ENCODE results near the gene RTL5.

The RTL5 gene

DNA sequence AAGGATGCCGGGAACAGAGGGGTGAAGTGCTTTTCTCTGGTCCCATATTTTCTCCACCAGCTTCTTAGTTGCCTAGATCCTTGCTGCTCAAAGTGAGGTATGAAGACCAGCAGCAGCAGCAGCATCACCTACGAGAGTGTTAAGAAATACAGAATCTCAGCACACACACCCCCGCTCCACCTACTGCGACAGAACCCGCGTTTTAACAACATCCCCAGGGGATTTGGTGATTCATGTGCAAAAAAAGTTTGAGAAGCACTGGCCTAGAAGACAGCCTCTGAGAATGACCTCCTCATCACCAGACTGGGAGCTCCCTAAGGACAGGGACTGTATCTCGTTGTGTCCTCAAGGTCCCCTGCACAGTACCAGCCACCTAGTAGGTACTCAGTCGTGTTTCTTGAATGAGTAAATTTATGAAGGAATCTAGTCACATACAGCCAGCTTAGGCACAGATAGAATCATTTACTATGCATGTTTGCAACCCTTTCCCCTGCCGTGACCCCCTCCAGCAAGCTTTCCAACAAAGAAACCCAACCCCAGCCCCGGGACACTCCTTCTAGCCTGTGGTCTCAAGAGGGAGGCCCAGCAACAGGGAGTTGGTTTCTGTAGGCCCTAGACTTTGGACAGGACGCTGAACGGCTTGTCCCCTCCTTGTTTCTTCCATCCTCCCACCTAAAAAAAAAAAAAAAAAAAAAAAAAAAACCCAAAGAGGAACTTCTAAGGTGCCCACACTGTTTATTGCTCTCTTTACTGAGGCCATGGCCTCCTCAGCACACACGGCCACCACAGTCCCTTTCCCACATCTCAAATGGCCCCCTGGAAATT, 21.5 kb downstream of the RTL5 start:
- in situ Hi-C loops (cut with MboI; ENCODE audit: low sequenced_read_pairs), result no loop called here

DNA sequence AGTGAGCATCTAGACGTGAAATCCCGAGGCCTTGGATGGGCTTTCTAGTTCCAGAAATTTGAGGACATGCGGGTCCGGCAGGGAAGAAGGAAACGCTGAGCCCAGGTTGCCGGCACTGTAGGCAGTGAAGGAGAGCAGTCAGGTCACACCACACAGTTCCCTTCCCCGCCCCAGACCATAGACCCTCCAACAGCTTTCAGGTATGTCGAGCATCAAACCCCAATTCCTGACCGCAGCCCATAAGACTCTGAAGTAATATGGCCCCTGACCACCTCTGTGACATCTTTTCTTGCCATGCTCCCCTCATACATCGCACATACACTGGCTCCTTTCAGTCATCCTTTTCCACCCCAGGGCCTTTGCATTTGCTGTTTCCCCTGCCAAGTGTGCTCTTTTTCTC, 23.0 kb downstream of the RTL5 start:
- in situ Hi-C loops (cut with MboI; ENCODE audit: low sequenced_read_pairs), result no loop called here

DNA sequence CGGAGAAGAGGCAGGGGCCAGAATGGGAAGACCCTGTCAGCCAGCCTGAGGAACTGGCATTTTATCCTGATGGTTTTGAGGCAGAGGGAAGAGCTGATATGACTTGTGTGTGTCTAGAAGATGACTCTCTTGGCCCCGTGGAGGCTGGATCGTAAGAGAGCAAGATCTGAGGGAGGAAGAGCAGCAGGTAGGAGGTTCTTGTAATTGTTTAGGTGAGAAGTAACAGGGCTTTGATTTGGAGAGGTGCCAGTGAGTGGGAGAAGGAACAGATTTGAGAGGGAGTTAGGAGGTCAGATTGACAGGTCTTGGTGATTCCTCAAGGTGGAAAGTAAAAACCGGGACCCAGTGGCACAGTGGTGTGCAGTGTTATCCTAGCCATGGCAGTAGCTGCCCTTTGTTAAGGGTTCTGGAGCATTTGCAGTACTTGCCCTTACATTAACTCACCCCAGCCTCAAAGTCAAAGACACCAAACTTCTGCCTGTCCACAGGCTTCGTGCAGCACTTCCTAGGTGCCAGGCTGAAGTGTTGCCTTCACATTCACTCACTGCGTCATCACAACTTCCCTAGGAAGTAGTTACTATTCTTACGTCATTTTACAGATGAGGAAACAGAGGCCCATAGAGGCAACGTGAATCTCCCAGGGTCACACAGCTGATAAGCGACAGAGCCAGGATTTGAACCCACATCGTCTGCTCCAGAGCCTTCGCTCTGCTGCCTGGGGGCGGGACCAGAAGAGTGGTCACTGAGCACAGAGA, 23.7 kb downstream of the RTL5 start:
- in situ Hi-C loops (cut with MboI; ENCODE audit: low sequenced_read_pairs), result no loop called here

DNA sequence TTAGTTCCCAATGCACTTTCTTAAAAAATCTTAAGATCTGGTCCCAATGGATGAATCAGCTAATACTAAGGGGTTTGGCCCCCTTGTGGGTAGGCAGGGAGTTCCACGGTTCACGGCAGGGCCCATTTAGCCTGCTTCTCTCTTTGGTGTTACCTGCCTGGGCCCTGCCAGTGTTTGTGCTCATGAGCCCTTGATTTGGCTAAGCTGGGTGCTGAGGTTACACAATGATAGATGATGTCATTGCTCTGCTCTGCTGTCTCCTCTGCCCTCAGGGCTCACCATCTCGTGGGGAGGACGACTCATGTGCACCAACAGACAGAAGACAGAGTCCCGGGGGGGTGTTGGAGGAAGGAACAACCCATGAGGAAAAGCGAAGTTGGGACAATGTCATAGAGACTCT, 24.4 kb downstream of the RTL5 start:
- in situ Hi-C loops (cut with MboI; ENCODE audit: low sequenced_read_pairs), result no loop called here

DNA sequence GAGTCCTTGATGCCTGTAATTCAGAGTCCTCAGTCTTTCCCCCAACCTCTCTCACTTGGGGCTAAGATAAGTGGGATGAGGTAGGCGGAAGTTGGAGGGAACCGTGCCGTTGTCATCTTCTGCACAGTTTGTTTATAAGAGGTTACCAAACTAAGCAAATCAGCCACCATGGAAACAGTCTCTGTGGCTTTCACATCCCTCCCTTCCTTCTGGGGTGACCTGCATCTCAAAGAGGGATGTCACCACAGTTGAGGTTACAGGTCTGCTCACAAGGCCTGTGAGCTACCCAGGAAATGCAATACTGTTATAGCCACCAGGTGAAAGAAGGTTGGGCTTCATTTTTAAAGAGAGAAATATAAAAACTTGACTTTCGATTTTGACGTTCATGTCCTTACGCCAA, 26.3 kb downstream of the RTL5 start:
- in situ Hi-C loops (cut with MboI; ENCODE audit: low sequenced_read_pairs), result no loop called here

DNA sequence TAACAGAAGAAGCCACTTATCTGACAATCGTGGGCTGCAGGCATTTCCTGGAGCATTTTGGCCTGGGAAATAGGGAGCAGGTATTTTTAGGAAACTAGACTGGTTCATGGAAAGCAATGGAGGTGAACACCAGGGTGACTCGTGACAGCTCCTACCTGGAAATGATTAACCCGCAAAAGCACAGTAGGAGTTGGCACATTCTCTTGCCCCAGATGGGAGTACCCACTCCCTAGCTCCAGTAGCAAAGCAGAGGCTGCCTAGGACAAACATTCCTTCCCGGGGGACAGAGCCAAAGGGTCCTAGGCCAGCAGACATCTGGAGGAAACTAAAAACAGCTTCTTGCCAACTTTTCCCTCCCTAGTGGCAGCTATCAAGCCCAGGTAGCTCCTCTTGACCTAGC, 29.0 kb downstream of the RTL5 start:
- in situ Hi-C loops (cut with MboI; ENCODE audit: low sequenced_read_pairs), result no loop called here

DNA sequence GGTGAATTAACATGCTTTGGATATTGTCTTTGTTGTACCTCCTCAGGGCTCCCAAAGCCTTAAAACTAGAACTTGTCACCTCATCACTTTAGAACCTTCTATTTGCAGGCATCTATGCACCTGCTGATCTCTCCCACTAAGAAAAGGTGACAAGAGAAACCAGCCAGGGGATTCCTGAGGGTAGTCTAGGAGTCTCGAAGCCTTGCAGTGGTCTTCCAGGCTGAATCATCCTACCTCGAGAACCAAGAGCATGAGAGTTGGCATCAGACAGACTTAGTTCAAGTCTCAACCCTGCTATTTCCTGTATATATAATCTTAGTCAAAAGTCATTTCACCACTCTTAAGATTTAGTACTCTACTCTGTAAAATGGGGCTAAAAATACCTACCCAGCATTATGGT, 29.6 kb downstream of the RTL5 start:
- in situ Hi-C loops (cut with MboI; ENCODE audit: low sequenced_read_pairs), result no loop called here

DNA sequence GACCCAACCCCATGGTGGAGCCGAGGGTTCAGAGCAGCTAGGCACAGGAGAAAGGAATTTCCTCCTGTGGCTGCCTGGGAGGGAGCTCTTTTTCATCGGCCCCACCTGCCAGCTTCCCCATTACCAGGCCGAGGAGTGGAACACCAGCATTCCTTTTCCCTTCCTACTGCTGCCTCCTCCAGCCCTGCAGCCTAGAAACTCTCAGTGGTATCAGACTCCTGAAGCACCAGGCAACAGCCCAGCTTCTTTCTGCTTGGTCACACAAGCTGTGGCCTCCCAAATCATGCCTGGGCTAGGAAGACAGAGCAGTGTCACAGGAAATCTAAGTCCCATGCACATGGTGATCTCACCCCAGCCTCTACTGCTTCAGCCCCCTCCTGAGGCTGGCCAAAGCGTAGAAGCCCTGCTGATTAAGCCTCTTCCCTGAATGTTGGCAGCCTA, 30.1 kb downstream of the RTL5 start:
- in situ Hi-C loops (cut with MboI; ENCODE audit: low sequenced_read_pairs), result no loop called here

DNA sequence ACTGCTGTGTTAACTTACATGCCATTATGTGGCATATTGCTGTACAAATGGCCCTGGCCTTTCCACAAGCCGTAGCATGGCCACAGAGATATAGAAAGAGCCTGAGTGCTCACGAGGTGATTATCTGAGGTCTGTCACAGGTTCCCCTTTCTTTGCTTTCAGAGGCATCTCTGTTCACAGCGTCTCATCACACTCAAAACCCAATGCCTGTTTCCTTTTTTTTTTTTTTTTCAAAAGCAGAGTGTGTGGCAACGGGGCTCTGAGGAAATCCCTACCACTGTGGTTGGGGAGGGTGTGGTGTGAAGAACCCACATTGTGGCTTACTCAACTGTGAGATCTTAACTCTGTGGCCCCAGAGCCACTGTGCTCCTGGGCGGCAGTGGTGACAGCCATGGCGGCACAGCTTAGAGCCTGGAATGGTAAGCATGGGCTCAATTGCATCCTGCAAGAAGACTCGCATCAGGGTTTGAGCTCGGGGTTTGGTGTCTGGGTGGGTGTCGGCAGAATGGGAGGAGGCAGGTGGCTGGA, 30.8 kb downstream of the RTL5 start:
- in situ Hi-C loops (cut with MboI; ENCODE audit: low sequenced_read_pairs), result no loop called here

DNA sequence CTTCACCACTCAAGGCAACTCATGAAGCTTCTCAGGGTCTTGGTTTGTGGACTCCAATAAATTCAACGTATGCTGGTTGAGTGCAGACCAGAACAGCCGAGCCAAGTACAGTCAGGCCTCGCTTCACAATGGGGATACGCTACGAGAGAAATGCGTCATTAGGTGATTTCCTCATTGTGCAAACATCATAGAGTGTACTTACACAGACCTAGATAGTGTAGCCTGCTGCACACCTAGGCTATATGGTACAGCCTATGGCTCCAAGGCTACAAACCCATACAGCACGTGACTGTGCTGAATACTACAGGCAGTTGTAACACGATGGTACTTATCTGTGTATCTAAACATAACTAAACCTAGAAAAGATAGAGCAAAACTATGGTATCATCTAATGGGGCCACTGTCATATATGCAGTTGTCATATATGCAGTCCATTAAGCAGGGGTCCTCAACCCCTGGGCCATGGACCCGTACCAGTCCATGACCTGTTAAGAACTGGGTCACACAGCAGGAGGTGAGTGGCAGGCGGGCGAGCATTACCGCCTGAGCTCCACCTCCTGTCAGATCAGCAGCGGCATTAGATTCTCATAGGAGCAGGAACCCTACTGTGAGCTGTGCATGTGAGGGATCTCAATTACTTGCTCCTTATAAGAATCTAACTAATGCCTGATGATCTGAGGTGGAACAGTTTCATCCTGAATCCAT, 31.5 kb downstream of the RTL5 start:
- in situ Hi-C loops (cut with MboI; ENCODE audit: low sequenced_read_pairs), result no loop called here

DNA sequence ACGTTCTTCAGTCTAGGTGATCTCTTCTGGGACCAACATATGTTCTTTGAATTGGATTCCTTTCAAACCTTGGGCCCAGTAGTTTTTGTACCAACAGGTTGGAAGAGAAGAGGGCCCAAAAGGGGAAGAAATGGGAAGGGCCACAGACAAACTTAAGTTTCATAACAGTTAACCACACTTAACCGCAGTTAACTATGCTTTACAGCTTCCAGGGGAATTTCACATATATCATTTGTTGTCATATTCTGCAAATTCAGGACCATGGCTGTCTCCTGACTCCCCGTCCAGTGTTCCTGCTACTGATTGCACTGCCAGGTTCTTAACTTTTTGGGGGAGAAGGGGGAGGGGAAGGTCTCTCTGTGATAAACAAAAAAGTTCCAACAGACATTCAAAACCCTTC, 34.6 kb downstream of the RTL5 start:
- in situ Hi-C loops (cut with MboI; ENCODE audit: low sequenced_read_pairs), result no loop called here

DNA sequence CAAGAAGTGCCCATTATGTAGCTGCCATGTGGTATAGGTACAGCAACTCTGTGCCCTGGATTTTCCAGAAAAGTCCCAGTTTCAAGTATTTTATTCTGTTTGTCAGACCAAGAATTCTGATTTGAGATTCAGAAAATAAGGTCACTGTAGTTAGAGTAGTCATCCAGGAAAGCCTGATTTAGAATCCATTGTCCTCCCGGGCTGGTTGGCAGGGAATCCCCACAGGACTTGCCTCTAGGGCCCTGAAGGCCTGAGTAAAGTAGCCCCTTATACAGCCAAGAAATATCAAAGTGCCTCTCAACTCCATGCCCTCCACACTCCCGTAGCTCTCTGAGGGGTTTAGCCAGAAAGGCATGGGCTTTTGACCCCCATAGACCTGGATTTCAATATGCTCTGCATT, 36.3 kb downstream of the RTL5 start:
- in situ Hi-C loops (cut with MboI; ENCODE audit: low sequenced_read_pairs), result no loop called here

DNA sequence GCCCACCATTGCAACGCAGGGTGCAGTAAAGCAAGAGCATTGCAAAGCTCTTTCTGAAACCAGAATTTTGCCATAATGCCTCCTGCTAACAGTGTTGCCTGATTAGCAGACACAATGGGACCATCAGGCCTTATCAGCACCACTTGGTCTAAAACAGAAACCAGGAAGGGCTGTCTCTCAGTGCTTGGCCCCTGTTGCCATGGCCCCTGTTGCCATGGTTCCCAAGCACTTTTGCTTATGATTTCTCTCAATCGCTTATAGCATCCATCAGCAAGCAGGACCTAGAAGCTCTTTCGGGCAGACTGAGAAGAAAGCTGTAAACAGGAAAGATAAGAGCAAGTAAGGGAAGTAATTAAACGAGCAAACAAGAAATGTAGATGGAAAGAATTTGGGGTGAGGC, 36.8 kb downstream of the RTL5 start:
- in situ Hi-C loops (cut with MboI; ENCODE audit: low sequenced_read_pairs), result no loop called here

DNA sequence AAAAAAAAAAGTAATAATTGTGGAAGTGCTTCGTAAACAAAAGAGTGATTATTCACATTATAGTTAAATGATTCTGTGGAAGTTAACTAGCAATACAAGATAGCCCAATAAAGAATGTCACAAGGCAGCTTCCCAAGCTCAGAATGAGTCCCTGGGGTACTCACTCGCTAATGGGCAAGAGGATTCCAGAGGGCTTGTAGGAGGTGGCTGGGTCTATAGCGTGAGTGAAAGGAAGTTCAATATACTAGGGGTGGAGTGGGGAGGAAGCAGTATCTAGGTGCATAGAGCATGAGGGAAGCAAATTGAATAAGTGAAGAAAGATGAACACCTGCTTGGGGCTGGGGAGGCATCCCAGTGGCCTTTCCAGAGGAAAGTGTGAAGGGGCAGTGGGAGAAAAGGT, 42.5 kb downstream of the RTL5 start:
- in situ Hi-C loops (cut with MboI; ENCODE audit: low sequenced_read_pairs), result no loop called here

DNA sequence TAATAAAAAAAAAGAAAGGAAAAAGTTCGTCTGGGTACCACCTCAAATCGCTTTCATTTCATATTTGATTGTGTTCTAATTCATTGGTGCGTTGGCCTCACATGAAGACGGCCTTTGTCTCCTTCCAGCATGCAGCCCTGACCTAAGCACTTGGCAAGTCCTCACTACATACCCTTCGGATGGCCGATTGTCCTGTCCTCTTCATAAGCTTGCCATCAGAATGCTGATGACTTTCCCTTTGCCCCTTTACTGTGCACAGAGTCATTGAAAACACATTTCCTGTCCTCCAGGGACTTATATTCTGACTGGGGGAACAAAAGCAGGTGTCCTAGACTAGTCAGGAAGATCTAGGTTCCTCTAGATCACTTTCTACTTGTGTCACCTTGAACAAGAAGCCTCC, 43.0 kb downstream of the RTL5 start:
- in situ Hi-C loops (cut with MboI; ENCODE audit: low sequenced_read_pairs), result no loop called here

DNA sequence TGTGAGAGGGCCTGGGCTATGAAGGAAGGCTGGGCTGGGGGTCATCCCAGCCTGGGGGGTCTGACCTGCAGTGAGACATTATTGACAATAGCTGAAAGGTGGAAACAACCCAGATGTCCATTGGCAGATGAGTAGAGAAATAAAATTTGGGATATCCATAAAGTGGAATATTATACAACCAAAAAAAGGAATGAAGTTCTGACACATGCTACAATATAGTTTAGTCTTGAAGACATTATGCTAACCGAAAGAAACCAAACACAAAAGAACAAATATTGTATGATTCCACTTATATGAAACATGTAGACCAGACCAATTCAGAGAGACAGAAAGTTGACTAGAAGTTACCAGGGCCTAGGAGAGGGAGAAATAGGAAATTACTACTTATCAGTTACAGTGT, 44.7 kb downstream of the RTL5 start:
- in situ Hi-C loops (cut with MboI; ENCODE audit: low sequenced_read_pairs), result no loop called here

DNA sequence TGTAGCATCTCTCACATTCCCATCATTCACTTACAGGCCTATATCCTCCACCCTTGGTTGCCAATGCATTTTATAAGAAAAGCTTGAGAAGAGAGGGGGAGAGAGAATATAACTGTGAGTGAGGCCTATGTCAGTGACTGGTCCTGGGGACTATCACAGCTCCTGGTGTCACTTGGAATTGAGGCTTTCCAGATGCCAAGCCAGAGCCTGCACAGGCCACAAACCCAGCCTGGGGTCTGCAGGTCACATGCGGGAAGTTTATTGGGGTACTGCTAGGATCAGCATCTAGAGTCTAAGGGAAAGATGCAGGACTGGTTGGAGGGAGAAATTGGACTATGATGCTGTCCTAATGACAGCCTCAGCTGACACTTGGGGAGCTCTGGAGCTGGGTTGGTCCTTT, 47.6 kb downstream of the RTL5 start:
- in situ Hi-C loops (cut with MboI; ENCODE audit: low sequenced_read_pairs), result no loop called here

DNA sequence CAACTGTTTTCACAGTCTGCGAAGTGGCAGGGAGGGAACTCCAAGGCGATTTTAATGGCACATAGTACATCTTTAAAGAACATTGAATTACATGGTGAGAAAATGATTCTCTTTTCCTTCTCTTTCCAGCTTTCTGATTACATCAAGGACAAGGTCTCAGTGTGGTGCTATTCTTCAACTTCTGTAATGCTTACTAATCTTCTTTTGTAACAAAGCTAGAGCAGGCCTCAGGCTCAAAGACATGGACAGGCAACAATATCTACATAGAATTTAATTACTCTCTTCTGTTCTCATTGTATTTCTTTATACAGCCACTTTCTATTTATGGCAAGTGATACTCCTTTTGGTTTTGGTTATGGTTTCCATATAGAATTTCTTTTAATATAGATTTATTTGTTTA, 48.4 kb downstream of the RTL5 start:
- in situ Hi-C loops (cut with MboI; ENCODE audit: low sequenced_read_pairs), result no loop called here

DNA sequence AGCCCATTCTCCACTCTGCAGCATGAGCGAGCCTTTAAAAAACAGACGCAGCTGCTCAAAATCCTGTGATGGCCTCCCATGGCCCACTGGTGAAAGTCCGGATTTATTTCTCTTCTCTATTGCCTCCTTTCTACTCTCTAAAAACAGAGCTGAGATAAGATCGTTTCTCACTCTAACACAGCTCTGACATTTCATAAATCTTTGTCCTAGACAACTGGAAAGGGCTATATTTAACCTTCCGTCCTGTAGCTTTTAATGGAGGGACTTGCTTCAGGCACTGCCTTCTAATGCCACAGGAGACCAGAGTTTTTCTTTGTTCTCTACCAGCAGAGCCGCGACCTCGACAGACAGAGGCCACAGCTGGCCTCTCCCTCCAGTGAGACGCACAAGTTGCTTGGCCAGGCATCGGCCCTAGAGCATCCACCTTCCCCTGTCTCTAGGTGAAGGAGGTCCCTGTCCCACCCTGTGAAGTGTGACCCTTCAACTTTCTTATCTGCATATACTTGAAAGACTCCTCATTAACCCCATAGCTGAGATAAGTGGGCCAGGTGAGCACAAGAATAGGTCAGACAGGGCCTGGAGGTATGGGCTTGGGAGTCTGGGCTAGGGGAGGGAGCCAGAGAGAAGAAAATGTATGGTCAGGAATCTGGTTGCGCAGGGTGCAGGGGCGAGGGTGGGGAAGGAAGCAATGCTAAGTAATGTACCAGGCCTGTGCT, 50.0 kb downstream of the RTL5 start:
- in situ Hi-C loops (cut with MboI; ENCODE audit: low sequenced_read_pairs), result no loop called here

DNA sequence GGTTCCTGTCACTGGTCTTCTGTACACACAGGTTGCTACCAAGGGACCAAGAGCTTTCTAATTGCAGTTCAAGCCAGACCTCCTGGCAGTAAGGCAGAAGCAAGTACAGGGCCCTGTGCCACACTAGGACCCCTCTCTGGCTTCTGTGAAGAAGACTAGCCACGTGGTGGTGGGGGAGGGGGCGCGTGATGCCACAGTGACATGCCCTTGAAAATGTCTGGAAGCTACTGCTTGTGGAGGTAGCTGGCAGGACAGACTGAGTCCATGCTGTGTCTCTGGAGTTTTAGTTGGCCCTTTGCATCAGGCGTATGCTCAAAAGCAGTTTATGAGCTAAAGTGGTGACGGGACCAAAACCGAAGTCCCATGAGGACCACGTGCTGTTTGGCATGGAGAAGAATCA, 50.9 kb downstream of the RTL5 start:
- in situ Hi-C loops (cut with MboI; ENCODE audit: low sequenced_read_pairs), result no loop called here

DNA sequence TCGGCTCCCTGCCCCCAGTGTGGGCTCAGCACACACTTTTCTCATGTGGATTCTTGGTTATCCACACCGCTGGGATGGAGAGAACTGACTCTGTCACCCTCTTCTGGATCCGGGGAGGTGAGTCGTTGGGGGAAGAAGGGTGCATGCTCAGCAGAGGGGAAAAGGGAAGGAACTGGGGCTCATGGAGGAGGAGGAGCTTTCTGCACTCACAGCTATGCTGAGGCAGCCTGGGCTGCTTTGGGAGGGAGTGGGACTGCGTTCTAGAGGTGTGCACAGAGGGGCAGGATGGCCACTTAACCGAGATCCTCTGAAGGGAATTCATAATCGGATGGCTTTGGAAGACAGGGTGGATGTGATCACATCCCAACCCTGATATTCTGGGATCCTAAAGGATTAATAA, 51.6 kb downstream of the RTL5 start:
- in situ Hi-C loops (cut with MboI; ENCODE audit: low sequenced_read_pairs), result no loop called here
